WERI-Rb-1 (cell line): ENCODE results near the gene USPL1.
A peak's percentile ranks its signal among the peaks of the same experiment; 100 is the strongest.

Source experiments
- DNase-seq: peaks from one replicate; pipeline ENCODE4 v3.0.0-alpha.2; 2020
- H3K27ac ChIP-seq: fragments of 250-450 bp; sonication (Bioruptor Pico); 2 replicates; pipeline ENCODE4 v1.5.1; 2020; ENCODE audit warnings: mild to moderate bottlenecking, moderate library complexity
- H3K27me3 ChIP-seq: fragments of 250-450 bp; sonication (Bioruptor Pico); 2 replicates; pipeline ENCODE4 v1.5.1; 2021; ENCODE audit warnings: mild to moderate bottlenecking, low read depth, moderate library complexity; ENCODE audit not compliant: insufficient read depth, severe bottlenecking
- H3K36me3 ChIP-seq: fragments of 250-450 bp; sonication (Bioruptor Pico); 2 replicates; pipeline ENCODE4 v1.5.1; 2020; ENCODE audit warnings: mild to moderate bottlenecking, moderate library complexity
- H3K4me3 ChIP-seq: 2 replicates; pipeline ENCODE4 v1.5.1; 2011; ENCODE audit warnings: low read depth, mild to moderate bottlenecking, control low read depth, low read length
- H3K9me3 ChIP-seq: fragments of 250-450 bp; sonication (Bioruptor Pico); 2 replicates; pipeline ENCODE4 v1.5.1; 2021; ENCODE audit warnings: mild to moderate bottlenecking, moderate library complexity; ENCODE audit not compliant: severe bottlenecking
- CTCF ChIP-seq: IDR thresholded peaks from 2 replicates; pipeline ENCODE4 v1.5.1; 2011; ENCODE audit warnings: low read depth, mild to moderate bottlenecking, control low read depth, inconsistent platforms, low read length

USPL1 gene

GRCh38 chr13:30617315-30618185 is at the start of gene USPL1:
Gene USPL1, plus strand, starts transcription at chr13:30617920. Its CDS starts 3,221 bp downstream, at chr13:30621141.
- Histone ChIP-seq H3K27me3 (no peaks in the 10 kb centered on the region), H3K27ac (peak within 1 kb of the TSS; percentile 93), H3K36me3 (peaks cover 4% of the 10 kb centered on the region; the same call in 1 of the 2 replicates), H3K4me3 (peak within 1 kb of the TSS; percentile 89), H3K9me3 (no peaks in the 10 kb centered on the region)
- no peak for TF ChIP-seq CTCF
- DNase-seq = peak; percentile 94

- Histone ChIP-seq H3K27ac (no peak overlapping the region), H3K27me3 (no peaks in the 10 kb centered on the region), H3K4me3 (no peak overlapping the region), H3K36me3 (no peaks in the 10 kb centered on the region), H3K9me3 (no peaks in the 10 kb centered on the region)
- no peak for DNase-seq
- no peak for TF ChIP-seq CTCF
These were observed 47.7 kb upstream of the USPL1 start for GRCh38 chr13:30569901-30570576.

- H3K4me3 ChIP-seq = no peak overlapping the region
- TF ChIP-seq CTCF = no peak
- no peaks in the 10 kb centered on the region for H3K9me3 ChIP-seq
- H3K36me3 ChIP-seq = no peaks in the 10 kb centered on the region
- DNase-seq = no peak
- H3K27me3 ChIP-seq = no peaks in the 10 kb centered on the region
- H3K27ac ChIP-seq = no peak overlapping the region
These were observed 47.0 kb upstream of the USPL1 start for GRCh38 chr13:30570691-30571090.

- H3K9me3 ChIP-seq = no peaks in the 10 kb centered on the region
- H3K27me3 ChIP-seq = no peaks in the 10 kb centered on the region
- no peak for TF ChIP-seq CTCF
- no peak for DNase-seq
- no peak overlapping the region for H3K27ac ChIP-seq
- H3K36me3 ChIP-seq = no peaks in the 10 kb centered on the region
- H3K4me3 ChIP-seq = no peak overlapping the region
These were observed 44.9 kb upstream of the USPL1 start for GRCh38 chr13:30572859-30573275.

GRCh38 chr13:30576528-30576927 is 41.2 kb upstream of the USPL1 start:
- Histone ChIP-seq H3K36me3 (no peaks in the 10 kb centered on the region), H3K4me3 (no peak overlapping the region), H3K9me3 (no peaks in the 10 kb centered on the region), H3K27me3 (no peaks in the 10 kb centered on the region), H3K27ac (no peak overlapping the region)
- no peak for TF ChIP-seq CTCF
- no peak for DNase-seq
